ENCODE results near the gene MCF2L. TPM values are rescaled to one million over a fixed set of nuclear protein-coding genes. Genes with fewer than 3 reads are reported as not detected.

MCF2L gene
- polyA plus RNA-seq, 1 donor from 2014 or later = 88.0 TPM

DNA sequence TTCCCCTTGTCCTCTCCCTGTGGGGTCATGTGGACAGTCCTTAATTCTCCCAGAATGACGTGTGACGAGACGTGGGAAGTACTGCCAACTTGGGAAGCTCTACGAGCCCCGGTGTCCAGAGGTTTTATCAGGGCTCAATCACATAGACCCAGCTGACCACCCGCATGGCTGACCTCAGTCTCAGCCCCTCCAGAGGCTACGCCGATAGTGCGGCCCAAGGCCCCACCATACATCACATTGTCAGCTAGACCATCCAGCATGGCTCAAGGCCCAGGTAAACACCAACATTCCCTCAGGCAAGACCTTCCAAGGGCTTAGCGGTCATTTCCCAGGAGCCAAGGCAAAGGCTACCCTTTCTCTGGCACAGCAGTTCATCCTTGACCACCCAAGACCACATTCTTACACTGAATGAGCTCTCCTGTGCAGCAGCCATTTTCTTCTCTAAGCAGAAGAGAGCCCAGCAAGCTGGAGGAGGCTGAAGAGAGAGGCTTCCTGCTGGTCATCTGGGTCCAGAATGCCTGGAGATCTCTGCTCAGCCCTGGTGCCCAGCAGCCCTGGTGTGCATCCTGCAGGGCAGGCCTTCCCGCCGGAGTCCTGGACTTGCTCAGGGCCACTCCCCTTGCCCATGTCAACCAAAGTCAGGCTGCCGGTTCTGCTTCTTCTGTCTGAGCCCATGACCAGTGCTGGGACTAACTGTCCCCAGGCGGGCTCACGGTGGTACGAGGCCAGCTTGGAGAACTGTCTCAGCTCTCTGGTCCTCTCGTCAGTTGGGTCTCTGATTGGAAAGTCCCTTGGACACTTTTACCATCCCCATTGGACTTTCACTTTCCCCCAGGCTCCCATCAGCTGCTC is 145.7 kb downstream of the MCF2L start:
- no peak overlapping the region for H3K27ac ChIP-seq (ENCODE audit: low read length)
- H3K4me2 ChIP-seq (ENCODE audit: low read length) = no peak overlapping the region
- no peak overlapping the region for H3K9ac ChIP-seq (ENCODE audit: low read length)
- H3K36me3 ChIP-seq (ENCODE audit: insufficient read depth, low read length) = no peaks in the 10 kb centered on the region
- no peaks in the 10 kb centered on the region for H3F3A ChIP-seq (ENCODE audit: insufficient read depth, low read length, poor library complexity, severe bottlenecking)
- no peak overlapping the region for H3K4me3 ChIP-seq (ENCODE audit: low read length)
- peaks cover 2% of the 10 kb centered on the region for H3K9me3 ChIP-seq (ENCODE audit: low read length)
- no peak overlapping the region for H2AFZ ChIP-seq (ENCODE audit: low read depth, low read length)
- H3K27me3 ChIP-seq (ENCODE audit: insufficient read depth, low read depth, low read length) = peaks cover 15% of the 10 kb centered on the region
- no peaks in the 10 kb centered on the region for H3K79me2 ChIP-seq (replicated peaks; ENCODE audit: insufficient read depth, low read length)
- no peaks in the 10 kb centered on the region for H3K9me2 ChIP-seq (ENCODE audit: insufficient read depth, low read length)
- H4K20me1 ChIP-seq (ENCODE audit: insufficient read depth) = no peaks in the 10 kb centered on the region
- TF ChIP-seq MXI1 (conservative IDR thresholded peaks at IDR 0.05; ENCODE audit: poor library complexity, severe bottlenecking) (no peak), EP300 (conservative IDR thresholded peaks at IDR 0.05; ENCODE audit: poor library complexity, severe bottlenecking) (no peak), SMC3 (conservative IDR thresholded peaks at IDR 0.05; ENCODE audit: poor library complexity) (no peak), TAF1 (IDR thresholded peaks at IDR 0.05; ENCODE audit: low read depth) (no peak), EZH2 (IDR thresholded peaks at IDR 0.05; ENCODE audit: borderline replicate concordance, insufficient read depth, low read length, poor library complexity, severe bottlenecking) (no peak), RAD21 (conservative IDR thresholded peaks at IDR 0.05) (no peak), POLR2AphosphoS5 (IDR thresholded peaks at IDR 0.05) (no peak)
- TF ChIP-seq, protein P1, sequence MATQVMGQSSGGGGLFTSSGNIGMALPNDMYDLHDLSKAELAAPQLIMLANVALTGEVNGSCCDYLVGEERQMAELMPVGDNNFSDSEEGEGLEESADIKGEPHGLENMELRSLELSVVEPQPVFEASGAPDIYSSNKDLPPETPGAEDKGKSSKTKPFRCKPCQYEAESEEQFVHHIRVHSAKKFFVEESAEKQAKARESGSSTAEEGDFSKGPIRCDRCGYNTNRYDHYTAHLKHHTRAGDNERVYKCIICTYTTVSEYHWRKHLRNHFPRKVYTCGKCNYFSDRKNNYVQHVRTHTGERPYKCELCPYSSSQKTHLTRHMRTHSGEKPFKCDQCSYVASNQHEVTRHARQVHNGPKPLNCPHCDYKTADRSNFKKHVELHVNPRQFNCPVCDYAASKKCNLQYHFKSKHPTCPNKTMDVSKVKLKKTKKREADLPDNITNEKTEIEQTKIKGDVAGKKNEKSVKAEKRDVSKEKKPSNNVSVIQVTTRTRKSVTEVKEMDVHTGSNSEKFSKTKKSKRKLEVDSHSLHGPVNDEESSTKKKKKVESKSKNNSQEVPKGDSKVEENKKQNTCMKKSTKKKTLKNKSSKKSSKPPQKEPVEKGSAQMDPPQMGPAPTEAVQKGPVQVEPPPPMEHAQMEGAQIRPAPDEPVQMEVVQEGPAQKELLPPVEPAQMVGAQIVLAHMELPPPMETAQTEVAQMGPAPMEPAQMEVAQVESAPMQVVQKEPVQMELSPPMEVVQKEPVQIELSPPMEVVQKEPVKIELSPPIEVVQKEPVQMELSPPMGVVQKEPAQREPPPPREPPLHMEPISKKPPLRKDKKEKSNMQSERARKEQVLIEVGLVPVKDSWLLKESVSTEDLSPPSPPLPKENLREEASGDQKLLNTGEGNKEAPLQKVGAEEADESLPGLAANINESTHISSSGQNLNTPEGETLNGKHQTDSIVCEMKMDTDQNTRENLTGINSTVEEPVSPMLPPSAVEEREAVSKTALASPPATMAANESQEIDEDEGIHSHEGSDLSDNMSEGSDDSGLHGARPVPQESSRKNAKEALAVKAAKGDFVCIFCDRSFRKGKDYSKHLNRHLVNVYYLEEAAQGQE (IDR thresholded peaks at IDR 0.05; ENCODE audit: borderline replicate concordance) = no peak
- TF ChIP-seq, protein P2, sequence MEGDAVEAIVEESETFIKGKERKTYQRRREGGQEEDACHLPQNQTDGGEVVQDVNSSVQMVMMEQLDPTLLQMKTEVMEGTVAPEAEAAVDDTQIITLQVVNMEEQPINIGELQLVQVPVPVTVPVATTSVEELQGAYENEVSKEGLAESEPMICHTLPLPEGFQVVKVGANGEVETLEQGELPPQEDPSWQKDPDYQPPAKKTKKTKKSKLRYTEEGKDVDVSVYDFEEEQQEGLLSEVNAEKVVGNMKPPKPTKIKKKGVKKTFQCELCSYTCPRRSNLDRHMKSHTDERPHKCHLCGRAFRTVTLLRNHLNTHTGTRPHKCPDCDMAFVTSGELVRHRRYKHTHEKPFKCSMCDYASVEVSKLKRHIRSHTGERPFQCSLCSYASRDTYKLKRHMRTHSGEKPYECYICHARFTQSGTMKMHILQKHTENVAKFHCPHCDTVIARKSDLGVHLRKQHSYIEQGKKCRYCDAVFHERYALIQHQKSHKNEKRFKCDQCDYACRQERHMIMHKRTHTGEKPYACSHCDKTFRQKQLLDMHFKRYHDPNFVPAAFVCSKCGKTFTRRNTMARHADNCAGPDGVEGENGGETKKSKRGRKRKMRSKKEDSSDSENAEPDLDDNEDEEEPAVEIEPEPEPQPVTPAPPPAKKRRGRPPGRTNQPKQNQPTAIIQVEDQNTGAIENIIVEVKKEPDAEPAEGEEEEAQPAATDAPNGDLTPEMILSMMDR (IDR thresholded peaks at IDR 0.05; ENCODE audit: poor library complexity, severe bottlenecking) = no peak

DNA sequence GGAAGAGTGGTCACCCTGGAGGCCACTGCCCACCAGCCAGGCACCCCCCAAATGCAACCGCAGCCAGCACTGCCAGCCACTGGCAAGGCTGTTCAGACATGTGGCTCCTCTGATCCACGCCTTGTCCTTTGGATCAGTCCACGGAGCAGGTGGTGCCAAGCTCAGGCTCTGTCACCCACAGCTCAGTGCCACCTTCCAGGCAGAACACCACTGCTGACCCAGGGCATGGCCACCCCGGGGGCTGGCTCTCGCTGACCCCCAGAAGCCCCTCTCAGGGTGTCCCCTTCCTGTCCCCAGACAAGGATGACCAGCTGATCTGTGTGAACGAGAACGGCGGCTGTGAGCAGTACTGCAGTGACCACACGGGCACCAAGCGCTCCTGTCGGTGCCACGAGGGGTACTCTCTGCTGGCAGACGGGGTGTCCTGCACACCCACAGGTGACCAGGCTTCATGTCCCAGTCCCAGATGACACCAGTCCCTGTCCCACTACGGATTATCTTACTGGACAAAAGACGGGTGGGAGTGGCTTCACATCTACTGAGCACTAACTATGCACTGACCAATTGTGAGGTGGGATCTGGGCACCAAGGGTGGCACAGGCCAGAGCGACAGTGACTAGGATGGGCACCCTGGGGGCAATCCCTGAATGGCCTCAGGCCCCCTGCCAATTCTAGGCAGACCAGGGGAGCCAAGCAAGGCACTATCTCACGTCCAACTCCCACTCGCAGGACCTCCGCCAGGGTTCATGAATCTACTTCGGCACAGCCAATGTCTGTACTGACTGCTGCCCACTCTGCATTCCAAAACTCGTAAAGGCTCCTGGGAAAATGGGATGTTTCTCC is 146.6 kb downstream of the MCF2L start:
- TF ChIP-seq SMC3 (conservative IDR thresholded peaks at IDR 0.05; ENCODE audit: poor library complexity) = no peak
- TF ChIP-seq, protein P2 (IDR thresholded peaks at IDR 0.05; ENCODE audit: poor library complexity, severe bottlenecking) = no peak
- TF ChIP-seq EP300 (conservative IDR thresholded peaks at IDR 0.05; ENCODE audit: poor library complexity, severe bottlenecking) = no peak
- H3K27me3 ChIP-seq (ENCODE audit: insufficient read depth, low read depth, low read length) = peaks cover 6% of the 10 kb centered on the region

More for the DNA sequence above, 146.6 kb downstream of the MCF2L start:
- Histone ChIP-seq H3K4me2 (ENCODE audit: low read length) (no peak overlapping the region), H3K4me3 (ENCODE audit: low read length) (no peak overlapping the region), H3F3A (ENCODE audit: insufficient read depth, low read length, poor library complexity, severe bottlenecking) (no peaks in the 10 kb centered on the region), H3K79me2 (replicated peaks; ENCODE audit: insufficient read depth, low read length) (no peaks in the 10 kb centered on the region), H4K20me1 (ENCODE audit: insufficient read depth) (no peaks in the 10 kb centered on the region), H3K9me3 (ENCODE audit: low read length) (no peaks in the 10 kb centered on the region), H3K9ac (ENCODE audit: low read length) (no peak overlapping the region), H3K9me2 (ENCODE audit: insufficient read depth, low read length) (no peaks in the 10 kb centered on the region), H2AFZ (ENCODE audit: low read depth, low read length) (no peak overlapping the region), H3K36me3 (ENCODE audit: insufficient read depth, low read length) (no peaks in the 10 kb centered on the region), H3K27ac (ENCODE audit: low read length) (no peak overlapping the region)

Measured in neural cell (in vitro differentiated cells).